Nephron progenitor cell (in vitro differentiated cells): ENCODE data around the gene NSF.
"Not testable (repeated sequence)": the region's sequence is repeated elsewhere in the genome, so short reads cannot be mapped to it uniquely, and the experiment has no call there.

Experiments used
- DNase-seq: peaks from one replicate; pipeline ENCODE4 v3.0.0; 2021
- H3K27ac Mint-ChIP-seq: 2 replicates; pipeline ENCODE4 v1.8.0; 2021; ENCODE audit warnings: mild to moderate bottlenecking, moderate library complexity, mixed read lengths
- H3K27me3 Mint-ChIP-seq: 2 replicates; pipeline ENCODE4 v1.8.0; 2021; ENCODE audit warnings: mild to moderate bottlenecking, low read depth, mixed read lengths; ENCODE audit not compliant: poor library complexity
- H3K36me3 Mint-ChIP-seq: 2 replicates; pipeline ENCODE4 v1.8.0; 2021; ENCODE audit warnings: low read depth, mixed read lengths
- H3K4me1 Mint-ChIP-seq: 2 replicates; pipeline ENCODE4 v1.8.0; 2021; ENCODE audit warnings: mixed read lengths
- H3K4me3 Mint-ChIP-seq: 2 replicates; pipeline ENCODE4 v1.8.0; 2021; ENCODE audit warnings: mild to moderate bottlenecking, moderate library complexity, mixed read lengths
- H3K9me3 Mint-ChIP-seq: 2 replicates; pipeline ENCODE4 v1.8.0; 2021; ENCODE audit warnings: mild to moderate bottlenecking, moderate library complexity, mixed read lengths

Gene NSF

GRCh38 chr17:46590157-46591146, at the start of gene NSF:
TSS of gene NSF (plus strand) at chr17:46590669. CDS start at chr17:46590776, 107 bp downstream.
- not testable (repeated sequence) for H3K4me3 Mint-ChIP-seq, H3K4me1 Mint-ChIP-seq, H3K27ac Mint-ChIP-seq, H3K9me3 Mint-ChIP-seq, H3K36me3 Mint-ChIP-seq, DNase-seq, H3K27me3 Mint-ChIP-seq

DNA sequence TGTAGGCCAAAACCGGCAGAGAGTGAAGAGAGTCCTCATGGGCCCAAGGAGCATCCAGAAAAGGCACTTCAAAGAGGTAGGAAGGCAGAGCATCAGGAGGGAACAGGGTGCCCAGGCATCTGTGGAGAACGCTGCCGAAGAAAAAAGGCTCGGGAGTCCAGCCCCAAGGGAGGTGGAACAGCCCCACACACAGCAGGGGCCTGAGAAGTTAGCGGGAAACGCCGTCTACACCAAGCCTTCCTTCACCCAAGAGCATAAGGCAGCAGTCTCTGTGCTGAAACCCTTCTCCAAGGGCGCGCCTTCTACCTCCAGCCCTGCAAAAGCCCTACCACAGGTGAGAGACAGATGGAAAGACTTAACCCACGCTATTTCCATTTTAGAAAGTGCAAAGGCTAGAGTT, 41.9 kb upstream of the NSF start:
- H3K36me3 Mint-ChIP-seq, H3K4me3 Mint-ChIP-seq, H3K27me3 Mint-ChIP-seq, DNase-seq, H3K4me1 Mint-ChIP-seq, H3K9me3 Mint-ChIP-seq, H3K27ac Mint-ChIP-seq: not testable (repeated sequence)

DNA sequence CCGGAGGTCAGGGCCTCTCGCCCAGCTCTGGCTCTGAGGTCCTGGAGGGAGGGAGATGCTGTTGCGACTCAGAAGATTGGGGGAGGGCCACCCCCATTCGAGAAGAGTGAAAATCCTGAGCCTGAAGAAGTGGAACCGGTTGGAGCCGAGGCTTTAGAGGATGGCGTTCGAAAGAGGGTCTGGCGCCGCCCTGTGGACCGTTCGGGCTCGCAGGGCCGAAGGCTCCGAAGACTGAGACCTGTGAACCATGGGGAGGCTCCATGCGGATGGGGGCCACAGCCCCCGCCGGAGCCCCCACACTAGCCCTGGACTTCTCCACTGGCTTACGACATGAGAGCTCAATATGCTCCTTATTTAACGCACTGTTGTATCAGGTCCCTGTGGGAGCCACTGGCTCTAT, 31.3 kb upstream of the NSF start:
- H3K4me3 Mint-ChIP-seq, H3K27ac Mint-ChIP-seq, H3K27me3 Mint-ChIP-seq, H3K36me3 Mint-ChIP-seq, H3K9me3 Mint-ChIP-seq, DNase-seq, H3K4me1 Mint-ChIP-seq: not testable (repeated sequence)

- H3K27me3 Mint-ChIP-seq, H3K4me1 Mint-ChIP-seq, H3K27ac Mint-ChIP-seq, H3K9me3 Mint-ChIP-seq, H3K4me3 Mint-ChIP-seq, H3K36me3 Mint-ChIP-seq, DNase-seq: not testable (repeated sequence)
These were observed 30.4 kb upstream of the NSF start for GRCh38 chr17:46560048-46560447.

- not testable (repeated sequence) for DNase-seq, H3K4me1 Mint-ChIP-seq, H3K9me3 Mint-ChIP-seq, H3K4me3 Mint-ChIP-seq, H3K27ac Mint-ChIP-seq, H3K27me3 Mint-ChIP-seq, H3K36me3 Mint-ChIP-seq
These were observed 24.2 kb upstream of the NSF start for GRCh38 chr17:46566284-46566683.

GRCh38 chr17:46566980-46567379, 23.5 kb upstream of the NSF start:
- not testable (repeated sequence) for H3K4me1 Mint-ChIP-seq, H3K27ac Mint-ChIP-seq, DNase-seq, H3K9me3 Mint-ChIP-seq, H3K36me3 Mint-ChIP-seq, H3K4me3 Mint-ChIP-seq, H3K27me3 Mint-ChIP-seq

GRCh38 chr17:46571796-46572195, 18.7 kb upstream of the NSF start:
- not testable (repeated sequence) for H3K36me3 Mint-ChIP-seq, H3K9me3 Mint-ChIP-seq, H3K27ac Mint-ChIP-seq, H3K4me3 Mint-ChIP-seq, H3K27me3 Mint-ChIP-seq, H3K4me1 Mint-ChIP-seq, DNase-seq

GRCh38 chr17:46579083-46580075, 11.1 kb upstream of the NSF start, which contains the start of gene ARL17A:
TSS of gene ARL17A (minus strand) at chr17:46579691. CDS start at chr17:46576322, 3,369 bp downstream.
- H3K4me3 Mint-ChIP-seq, H3K27ac Mint-ChIP-seq, H3K9me3 Mint-ChIP-seq, H3K27me3 Mint-ChIP-seq, H3K4me1 Mint-ChIP-seq, H3K36me3 Mint-ChIP-seq: not testable (repeated sequence)
- DNase-seq, result peak; percentile 65

DNA sequence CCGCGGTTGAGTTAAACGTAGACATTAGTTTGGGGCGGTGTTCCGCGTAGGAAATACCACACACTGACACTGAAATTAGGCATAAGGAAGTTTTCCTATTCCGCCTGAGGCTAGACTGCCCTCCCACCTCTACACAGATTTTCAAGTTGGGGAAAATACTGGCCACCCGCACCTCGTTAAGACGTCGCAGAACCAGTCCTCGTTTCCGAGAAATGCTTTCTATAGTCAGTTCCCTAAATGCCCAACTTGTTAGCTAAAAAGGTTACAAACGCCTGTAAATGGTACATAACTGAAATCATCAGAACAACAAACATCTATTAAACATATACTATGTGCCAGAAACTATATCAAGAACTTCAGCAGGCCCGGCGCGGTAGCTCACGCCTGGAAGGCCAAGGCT, 10.4 kb upstream of the NSF start:
- H3K4me1 Mint-ChIP-seq, H3K27ac Mint-ChIP-seq, DNase-seq, H3K9me3 Mint-ChIP-seq, H3K36me3 Mint-ChIP-seq, H3K4me3 Mint-ChIP-seq, H3K27me3 Mint-ChIP-seq: not testable (repeated sequence)

DNA sequence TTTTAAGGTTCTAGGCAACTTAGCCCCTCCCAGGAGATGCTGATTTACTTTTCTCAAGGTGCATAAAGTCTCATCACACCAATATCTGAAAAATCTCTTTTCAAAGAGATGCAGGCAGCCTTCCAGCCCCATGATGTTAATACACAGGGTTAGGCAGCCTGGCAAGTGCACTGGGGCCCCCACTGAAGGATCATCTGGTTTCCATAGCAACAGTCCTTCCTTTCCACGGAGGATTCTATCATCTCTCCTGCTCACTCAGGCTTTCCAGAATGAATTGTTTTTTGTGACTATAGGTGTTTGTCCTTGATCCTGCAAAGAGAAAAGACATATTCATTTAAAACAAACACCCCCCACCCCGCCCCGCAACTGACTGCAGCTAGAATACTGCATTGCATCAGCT, 5.0 kb upstream of the NSF start:
- not testable (repeated sequence) for H3K27ac Mint-ChIP-seq, H3K36me3 Mint-ChIP-seq, DNase-seq, H3K4me1 Mint-ChIP-seq, H3K9me3 Mint-ChIP-seq, H3K27me3 Mint-ChIP-seq, H3K4me3 Mint-ChIP-seq

DNA sequence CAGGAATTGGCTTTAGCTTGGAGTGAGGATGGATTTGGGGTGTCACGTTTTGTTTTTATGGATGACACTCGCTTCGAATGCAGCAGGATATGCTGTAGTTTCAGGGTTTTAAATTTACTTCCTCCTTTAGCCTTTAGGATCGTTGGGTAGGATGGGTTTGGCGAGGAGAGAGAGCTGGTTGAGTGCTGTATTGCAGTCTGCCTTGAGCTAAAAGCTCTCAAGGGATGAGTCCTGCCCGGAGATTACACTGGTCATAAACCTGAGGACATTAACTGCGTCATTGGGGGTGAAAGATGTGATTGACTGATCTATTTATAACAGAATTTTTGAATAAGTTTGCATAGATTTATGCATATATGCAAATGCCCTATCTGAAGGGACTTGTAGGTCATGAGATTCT, 863 bp downstream of the NSF start:
- H3K27ac Mint-ChIP-seq, H3K9me3 Mint-ChIP-seq, DNase-seq, H3K4me1 Mint-ChIP-seq, H3K27me3 Mint-ChIP-seq, H3K36me3 Mint-ChIP-seq, H3K4me3 Mint-ChIP-seq: not testable (repeated sequence)

DNA sequence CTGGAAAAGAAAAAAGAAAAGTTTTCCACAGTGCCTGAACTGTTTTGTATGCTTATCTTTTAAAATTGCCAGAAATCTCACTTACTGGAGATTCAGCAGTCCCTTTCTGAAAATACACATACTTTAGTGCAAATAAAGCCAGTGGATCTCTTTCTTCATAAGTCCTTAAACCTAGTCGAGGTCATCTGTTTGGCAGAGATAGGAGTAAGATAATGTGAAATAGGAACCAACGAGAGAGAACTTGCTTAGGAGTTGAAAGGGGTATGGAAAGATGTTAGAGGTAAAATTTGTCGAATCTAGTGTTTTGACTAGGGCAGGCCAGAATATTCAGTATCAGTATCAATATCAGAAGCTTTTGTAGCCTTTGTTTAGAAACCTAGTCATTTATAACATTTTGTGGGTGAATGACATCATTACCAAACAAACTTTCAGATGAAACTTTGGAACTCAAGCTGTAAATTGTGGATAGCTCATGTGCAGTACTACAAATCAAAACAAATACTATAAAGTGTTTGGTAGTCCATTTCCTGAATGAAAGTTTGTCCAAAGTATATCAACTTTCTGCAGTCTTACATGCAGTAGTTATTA, 8.0 kb downstream of the NSF start:
- not testable (repeated sequence) for H3K27me3 Mint-ChIP-seq, H3K36me3 Mint-ChIP-seq, H3K9me3 Mint-ChIP-seq, H3K4me1 Mint-ChIP-seq, DNase-seq, H3K27ac Mint-ChIP-seq, H3K4me3 Mint-ChIP-seq

DNA sequence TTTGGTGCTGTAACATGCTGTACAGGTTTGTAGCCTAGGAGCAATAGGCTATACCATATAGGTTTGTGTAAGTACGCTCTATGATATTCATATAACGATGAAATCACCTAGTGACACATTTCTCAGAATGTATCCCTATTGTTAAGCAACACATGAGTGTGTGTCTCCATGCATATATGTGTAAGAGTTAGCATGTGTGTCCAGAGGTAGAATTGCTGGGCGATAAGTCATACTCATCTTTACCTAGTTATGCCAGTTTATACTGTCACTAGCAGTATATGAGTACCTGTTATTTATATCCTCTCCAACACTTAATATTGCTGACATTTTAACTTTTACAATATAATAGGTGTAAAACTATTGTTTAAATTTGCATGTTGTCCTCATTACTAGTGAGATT, 10.3 kb downstream of the NSF start:
- H3K27me3 Mint-ChIP-seq, H3K4me3 Mint-ChIP-seq, DNase-seq, H3K4me1 Mint-ChIP-seq, H3K36me3 Mint-ChIP-seq, H3K27ac Mint-ChIP-seq, H3K9me3 Mint-ChIP-seq: not testable (repeated sequence)

GRCh38 chr17:46603125-46603524, 12.7 kb downstream of the NSF start:
- H3K9me3 Mint-ChIP-seq, DNase-seq, H3K27me3 Mint-ChIP-seq, H3K4me1 Mint-ChIP-seq, H3K27ac Mint-ChIP-seq, H3K4me3 Mint-ChIP-seq, H3K36me3 Mint-ChIP-seq: not testable (repeated sequence)
